Right forelimb (tissue), 1 donor: Measurements from ENCODE around the gene TRAPPC4.
"Not testable (repeated sequence)": the region's sequence is repeated elsewhere in the genome, so short reads cannot be mapped to it uniquely, and the experiment has no call there.

Experiments
- DNase-seq: peaks from one replicate; pipeline ENCODE4 v3.0.0-alpha.2; 2018

TRAPPC4 gene

GRCh38 chr11:119018074-119018938 lies at the start of gene TRAPPC4, which contains the start of gene RPS25:
TRAPPC4 (plus strand) TSS chr11:119018766; CDS start chr11:119018796, 30 bp downstream.
RPS25 (minus strand) TSS chr11:119018343; CDS start chr11:119018284, 59 bp downstream.
- peak; percentile 96 for DNase-seq

- not testable (repeated sequence) for DNase-seq
Measured at GRCh38 chr11:118969508-118969907, 49.1 kb upstream of the TRAPPC4 start.

- no peak for DNase-seq
Measured at GRCh38 chr11:118971646-118972045, 46.9 kb upstream of the TRAPPC4 start, which contains the start of gene FOXR1. FOXR1 (plus strand) TSS chr11:118971761; CDS start chr11:118971932, 171 bp downstream.

GRCh38 chr11:118973985-118974384 lies 44.6 kb upstream of the TRAPPC4 start:
- DNase-seq, result no peak

- DNase-seq, result no peak
Measured at GRCh38 chr11:118975771-118976709, 42.5 kb upstream of the TRAPPC4 start.

GRCh38 chr11:118979434-118979833 lies 39.1 kb upstream of the TRAPPC4 start:
- DNase-seq, result no peak

- no peak for DNase-seq
Measured at GRCh38 chr11:118980191-118980881, 38.2 kb upstream of the TRAPPC4 start.

GRCh38 chr11:118984337-118984736 lies 34.2 kb upstream of the TRAPPC4 start:
- DNase-seq, result not testable (repeated sequence)

- no peak for DNase-seq
Measured at GRCh38 chr11:118984825-118985224, 33.7 kb upstream of the TRAPPC4 start.

- no peak for DNase-seq
Measured at GRCh38 chr11:118988280-118988679, 30.3 kb upstream of the TRAPPC4 start.

GRCh38 chr11:118991486-118992038 lies 27.0 kb upstream of the TRAPPC4 start:
- not testable (repeated sequence) for DNase-seq

GRCh38 chr11:118996926-118997626 lies 21.5 kb upstream of the TRAPPC4 start:
- no peak for DNase-seq

GRCh38 chr11:118997627-118998387 lies 20.8 kb upstream of the TRAPPC4 start, which contains the start of gene CENATAC:
CENATAC (plus strand) TSS chr11:118998138; CDS start chr11:118998198, 60 bp downstream.
- DNase-seq, result peak; percentile 92

- DNase-seq, result no peak
Measured at GRCh38 chr11:118998388-118998717, 20.2 kb upstream of the TRAPPC4 start.

- DNase-seq, result no peak
Measured at GRCh38 chr11:118998822-118999221, 19.7 kb upstream of the TRAPPC4 start.

GRCh38 chr11:119000906-119001305 lies 17.7 kb upstream of the TRAPPC4 start:
- no peak for DNase-seq

GRCh38 chr11:119006656-119007055 lies 11.9 kb upstream of the TRAPPC4 start:
- no peak for DNase-seq

GRCh38 chr11:119011476-119012053 lies 7.0 kb upstream of the TRAPPC4 start:
- no peak for DNase-seq

GRCh38 chr11:119012629-119013170 lies 5.9 kb upstream of the TRAPPC4 start:
- no peak for DNase-seq
